ENCODE data around the gene PARP16.

GRCh38 chr15:65304381-65305149, 17.9 kb upstream of the PARP16 start, which contains the start of gene RNU5B-1:
- TF ChIP-seq, protein P1, sequence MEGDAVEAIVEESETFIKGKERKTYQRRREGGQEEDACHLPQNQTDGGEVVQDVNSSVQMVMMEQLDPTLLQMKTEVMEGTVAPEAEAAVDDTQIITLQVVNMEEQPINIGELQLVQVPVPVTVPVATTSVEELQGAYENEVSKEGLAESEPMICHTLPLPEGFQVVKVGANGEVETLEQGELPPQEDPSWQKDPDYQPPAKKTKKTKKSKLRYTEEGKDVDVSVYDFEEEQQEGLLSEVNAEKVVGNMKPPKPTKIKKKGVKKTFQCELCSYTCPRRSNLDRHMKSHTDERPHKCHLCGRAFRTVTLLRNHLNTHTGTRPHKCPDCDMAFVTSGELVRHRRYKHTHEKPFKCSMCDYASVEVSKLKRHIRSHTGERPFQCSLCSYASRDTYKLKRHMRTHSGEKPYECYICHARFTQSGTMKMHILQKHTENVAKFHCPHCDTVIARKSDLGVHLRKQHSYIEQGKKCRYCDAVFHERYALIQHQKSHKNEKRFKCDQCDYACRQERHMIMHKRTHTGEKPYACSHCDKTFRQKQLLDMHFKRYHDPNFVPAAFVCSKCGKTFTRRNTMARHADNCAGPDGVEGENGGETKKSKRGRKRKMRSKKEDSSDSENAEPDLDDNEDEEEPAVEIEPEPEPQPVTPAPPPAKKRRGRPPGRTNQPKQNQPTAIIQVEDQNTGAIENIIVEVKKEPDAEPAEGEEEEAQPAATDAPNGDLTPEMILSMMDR (IDR thresholded peaks at IDR 0.05) = peak; percentile 75 to 89 (median 86)
- TF ChIP-seq POLR2A (IDR thresholded peaks at IDR 0.05) = peak; percentile 69

All from testis (tissue), 2 donors.